OCI-LY3 (cell line): Measurements from ENCODE around the gene GPHN.

Experiments used
- CTCF ChIP-seq: fragments of 200-600, 300-600 bp; sonication (generic); IDR thresholded peaks from 2 replicates; pipeline ENCODE4 v1.5.1; 2014; ENCODE audit warnings: antibody characterized with exemption, low read length, low read depth
- EZH2phosphoT487 ChIP-seq: fragments of 200-600 bp; shearing (Covaris generic); IDR thresholded peaks from 2 replicates; pipeline ENCODE4 v1.6.1; 2018; ENCODE audit warnings: antibody characterized with exemption, mixed run types, low read depth

DNA sequence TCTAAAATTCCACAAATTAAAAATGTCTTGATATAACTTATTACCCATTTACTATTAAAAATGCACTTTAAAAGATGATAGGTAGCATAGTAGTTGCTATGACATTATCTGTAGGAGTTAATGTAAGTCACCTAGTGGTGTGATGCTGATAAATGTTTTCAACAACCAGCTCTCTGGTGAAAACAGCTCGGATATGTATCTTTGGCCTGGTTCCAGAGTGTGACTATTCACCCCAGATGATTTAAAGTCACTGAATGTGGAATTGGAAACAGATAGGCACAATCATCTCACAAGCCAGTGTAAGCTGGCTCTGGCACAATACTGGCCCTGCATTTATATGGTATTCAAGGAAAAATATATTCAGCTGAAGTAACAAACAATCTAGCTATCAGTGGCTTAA lies 31.0 kb upstream of the GPHN start:
- TF ChIP-seq CTCF (no peak), EZH2phosphoT487 (no peak)
